ENCODE measurements around the gene RIPK1. TPM values are rescaled to one million over a fixed set of nuclear protein-coding genes. Genes with fewer than 3 reads are reported as not detected.
"Not testable (repeated sequence)": the region's sequence is repeated elsewhere in the genome, so short reads cannot be mapped to it uniquely, and the experiment has no call there.

The RIPK1 gene
- total and polyA plus RNA-seq, 10 of the 15 experiments (the other 5 are each of a cell fraction or from before 2014, with no cell fraction given), result 1.6 to 11.2 (median 6.3) TPM

GRCh38 chr6:3156184-3157130 is 88.2 kb downstream of the RIPK1 start:
- H3K36me3 ChIP-seq (ENCODE audit: control insufficient read depth in 2 of 2, insufficient read depth in 2 of 2, low read length in 1 of 2); H4K20me1 ChIP-seq (ENCODE audit: control insufficient read depth, insufficient read depth); DNase-seq (ENCODE audit: low read depth, low spot score); in situ Hi-C loops (cut with MboI); H3K27ac ChIP-seq (ENCODE audit: control insufficient read depth, insufficient read depth); H3K79me2 ChIP-seq (ENCODE audit: control insufficient read depth, insufficient read depth, low read length); H3K27me3 ChIP-seq (replicated peaks in 1 of 2; ENCODE audit: control insufficient read depth in 2 of 2, insufficient read depth in 2 of 2, low read length in 1 of 2); POLR2A ChIA-PET; H3K9me3 ChIP-seq (replicated peaks; ENCODE audit: control insufficient read depth, insufficient read depth, low read length); H3K4me1 ChIP-seq (ENCODE audit: control insufficient read depth, insufficient read depth, low read length): not testable (repeated sequence)
- H3K4me3 ChIP-seq, result peak overlapping the region; percentile 80
- CTCF ChIA-PET, result interaction anchor here (0.6 to 1.4 kb wide), 9 partner anchors 17 to 103 kb away, joined by 3 to 8 read pairs (median 4); no protein-coding TSS in a partner anchor
- TSS peak; percentile 60 for BruUV-seq (replicated peaks)
- H3K4me2 ChIP-seq (ENCODE audit: control insufficient read depth, insufficient read depth), result peak overlapping the region; percentile 88
- ATAC-seq, result peak; percentile 16
- RAD21 ChIA-PET (ENCODE audit: unreplicated experiment), result interaction anchor here (0.7 to 2.0 kb wide), 5 partner anchors 9 to 102 kb away, joined by 3 to 9 read pairs (median 5); partner anchors contain the start of gene PSMG4
- WGBS (ENCODE audit: insufficient coverage, insufficient replicate concordance, low lambda C conversion rate, missing lambda C conversion rate), result 10% methylated on average over 22 of the region's 32 CpGs
- H3K9ac ChIP-seq (ENCODE audit: control insufficient read depth, insufficient read depth, low read length), result peak overlapping the region; percentile 12; the same call in 1 of the 2 replicates
- H2AFZ ChIP-seq (ENCODE audit: control insufficient read depth, low read depth, low read length), result peak overlapping the region; percentile 58
- TF ChIP-seq BHLHE40 (IDR thresholded peaks at IDR 0.05; ENCODE audit: borderline replicate concordance in 1 of 2, low read depth in 2 of 2, low read length in 1 of 2), result peak; percentile 10 to 17; a peak in 1 of 4 replicates
- TF ChIP-seq REST (IDR thresholded peaks at IDR 0.05; ENCODE audit: low read depth, low read length), result peak; percentile 19; the same call in 1 of the 2 replicates
- SMC1A ChIA-PET (ENCODE audit: uncharacterized antibody, unreplicated experiment), result interaction anchor here (0.7 to 0.8 kb wide), 2 partner anchors 53 to 575 kb away, joined by 3 to 5 read pairs; no protein-coding TSS in a partner anchor
- peak; percentile 41 for FAIRE-seq
- intact Hi-C loops (cut with micrococcal nuclease; ENCODE audit: unreplicated experiment), result loop anchor here (1.0 kb wide), 1 partner anchor 23 kb away; no protein-coding TSS in a partner anchor

Measured in GM12878 (cell line).